KMS-11 (cell line): ENCODE results near the gene ERI3.

Experiments used
- H2AFZ ChIP-seq: fragments of 200-600 bp; sonication (generic); 2 replicates; pipeline ENCODE4 v1.6.1; 2016; ENCODE audit warnings: antibody characterized with exemption, mixed run types, low read depth
- H3K27ac ChIP-seq: fragments of 200-600 bp; sonication (generic); 2 replicates; pipeline ENCODE4 v1.6.1; 2016; ENCODE audit warnings: mild to moderate bottlenecking, mixed run types
- H3K27me3 ChIP-seq: fragments of 200-600 bp; sonication (generic); 2 replicates; pipeline ENCODE4 v1.6.1; 2017; ENCODE audit warnings: mild to moderate bottlenecking, low read depth, mixed run types, moderate library complexity; ENCODE audit not compliant: insufficient read depth
- H3K36me3 ChIP-seq: fragments of 200-600 bp; sonication (generic); 2 replicates; pipeline ENCODE4 v1.6.1; 2017; ENCODE audit warnings: mild to moderate bottlenecking, mixed run types; ENCODE audit not compliant: insufficient read depth
- H3K4me1 ChIP-seq: fragments of 200-600 bp; sonication (generic); 2 replicates; pipeline ENCODE4 v1.6.1; 2016; ENCODE audit warnings: mild to moderate bottlenecking, low read depth, mixed run types; ENCODE audit not compliant: poor library complexity, severe bottlenecking
- H3K4me2 ChIP-seq: fragments of 200-600 bp; sonication (generic); 2 replicates; pipeline ENCODE4 v1.7.0; 2016; ENCODE audit warnings: mild to moderate bottlenecking, mixed run types
- H3K4me3 ChIP-seq: fragments of 200-600 bp; sonication (generic); IDR thresholded peaks from 2 replicates; pipeline ENCODE4 v1.6.1; 2017; ENCODE audit warnings: low read depth, low read length, mixed read lengths; ENCODE audit not compliant: insufficient read depth
- H3K79me2 ChIP-seq: fragments of 200-600 bp; sonication (generic); 2 replicates; pipeline ENCODE4 v1.6.1; 2016; ENCODE audit warnings: low read depth, mixed run types; ENCODE audit not compliant: insufficient read depth
- H3K9ac ChIP-seq: fragments of 200-600 bp; sonication (generic); 2 replicates; pipeline ENCODE4 v1.6.1; 2016; ENCODE audit warnings: mild to moderate bottlenecking, mixed run types
- H4K20me1 ChIP-seq: fragments of 200-600 bp; sonication (generic); 2 replicates; pipeline ENCODE4 v1.6.1; 2016; ENCODE audit warnings: mild to moderate bottlenecking, mixed run types; ENCODE audit not compliant: insufficient read depth
- TF ChIP-seq, protein P1 (sequence below): fragments of 200-600 bp; sonication (generic); conservative IDR thresholded peaks from 2 replicates; pipeline ENCODE4 v1.6.1; 2017; ENCODE audit warnings: low read depth, mild to moderate bottlenecking, antibody characterized with exemption, low read length, moderate library complexity, mixed read lengths

ERI3 gene

DNA sequence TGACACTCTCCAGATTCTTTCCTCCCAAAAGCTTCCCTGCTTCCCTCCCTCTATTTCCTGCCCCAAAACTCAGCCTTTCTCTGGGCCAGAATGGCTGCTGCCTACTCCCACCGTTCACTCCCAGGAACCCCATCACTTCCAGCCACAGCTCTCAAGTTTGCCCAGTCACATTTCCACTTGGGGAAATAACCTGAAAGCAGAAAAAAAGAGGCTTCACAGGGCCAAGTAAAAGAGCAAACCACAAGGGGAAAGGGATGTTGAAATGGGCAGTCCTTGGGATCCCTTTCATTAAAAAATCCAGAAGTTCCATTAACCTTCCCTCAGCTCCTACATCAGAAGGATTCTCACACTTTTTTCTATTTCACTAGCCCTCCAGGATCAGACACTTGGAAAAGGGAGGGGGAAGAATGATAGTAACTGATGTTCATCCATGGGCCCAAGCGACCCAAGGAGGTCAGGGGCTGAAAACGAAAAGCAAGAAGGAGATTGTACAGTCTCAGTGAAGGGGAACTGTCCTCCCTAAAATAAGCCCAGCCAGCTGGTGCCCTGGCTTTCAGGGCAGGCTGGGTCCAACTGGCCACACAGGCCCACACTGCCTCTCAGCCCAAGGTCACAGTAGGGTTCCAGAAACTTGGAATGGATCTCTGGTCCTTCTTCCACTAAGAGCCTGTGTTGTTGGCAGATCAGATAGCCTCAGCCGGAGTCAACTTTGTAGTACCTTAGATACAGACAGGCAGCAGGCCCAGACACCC lies 92.1 kb downstream of the ERI3 start:
- H3K27ac ChIP-seq = no peak overlapping the region
- no peak overlapping the region for H3K9ac ChIP-seq
- H3K79me2 ChIP-seq = no peaks in the 10 kb centered on the region
- H4K20me1 ChIP-seq = no peaks in the 10 kb centered on the region
- no peak overlapping the region for H3K4me3 ChIP-seq
- peaks cover 4% of the 10 kb centered on the region for H3K4me1 ChIP-seq
- no peak overlapping the region for H3K4me2 ChIP-seq
- no peak overlapping the region for H2AFZ ChIP-seq
- H3K27me3 ChIP-seq = no peaks in the 10 kb centered on the region
- no peaks in the 10 kb centered on the region for H3K36me3 ChIP-seq
- TF ChIP-seq, protein P1, sequence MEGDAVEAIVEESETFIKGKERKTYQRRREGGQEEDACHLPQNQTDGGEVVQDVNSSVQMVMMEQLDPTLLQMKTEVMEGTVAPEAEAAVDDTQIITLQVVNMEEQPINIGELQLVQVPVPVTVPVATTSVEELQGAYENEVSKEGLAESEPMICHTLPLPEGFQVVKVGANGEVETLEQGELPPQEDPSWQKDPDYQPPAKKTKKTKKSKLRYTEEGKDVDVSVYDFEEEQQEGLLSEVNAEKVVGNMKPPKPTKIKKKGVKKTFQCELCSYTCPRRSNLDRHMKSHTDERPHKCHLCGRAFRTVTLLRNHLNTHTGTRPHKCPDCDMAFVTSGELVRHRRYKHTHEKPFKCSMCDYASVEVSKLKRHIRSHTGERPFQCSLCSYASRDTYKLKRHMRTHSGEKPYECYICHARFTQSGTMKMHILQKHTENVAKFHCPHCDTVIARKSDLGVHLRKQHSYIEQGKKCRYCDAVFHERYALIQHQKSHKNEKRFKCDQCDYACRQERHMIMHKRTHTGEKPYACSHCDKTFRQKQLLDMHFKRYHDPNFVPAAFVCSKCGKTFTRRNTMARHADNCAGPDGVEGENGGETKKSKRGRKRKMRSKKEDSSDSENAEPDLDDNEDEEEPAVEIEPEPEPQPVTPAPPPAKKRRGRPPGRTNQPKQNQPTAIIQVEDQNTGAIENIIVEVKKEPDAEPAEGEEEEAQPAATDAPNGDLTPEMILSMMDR = no peak

DNA sequence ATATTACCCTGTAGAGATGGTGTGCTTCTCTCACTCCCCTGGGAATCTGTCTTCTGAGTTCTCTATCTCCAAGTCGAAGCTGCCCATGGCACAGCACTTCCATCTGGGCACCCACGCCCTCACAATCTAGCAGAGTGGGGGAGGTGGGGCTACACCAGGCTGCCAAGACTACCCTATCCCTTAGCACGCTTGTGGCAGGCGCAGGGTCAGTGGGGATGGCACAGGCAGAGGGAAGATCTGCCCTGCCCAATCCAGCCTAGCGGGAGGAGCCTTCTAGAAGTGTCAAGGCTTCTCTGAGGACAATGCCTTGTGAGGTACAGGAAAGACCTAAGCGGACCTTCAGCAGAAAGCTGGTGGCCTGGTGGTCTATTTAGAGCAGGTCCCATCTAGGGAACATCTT lies 92.6 kb downstream of the ERI3 start:
- H3K4me2 ChIP-seq = no peak overlapping the region
- TF ChIP-seq, protein P1 = no peak
- no peak overlapping the region for H3K9ac ChIP-seq
- H3K27ac ChIP-seq = no peak overlapping the region
- H4K20me1 ChIP-seq = no peaks in the 10 kb centered on the region
- H2AFZ ChIP-seq = no peak overlapping the region
- no peaks in the 10 kb centered on the region for H3K79me2 ChIP-seq
- peaks cover 4% of the 10 kb centered on the region for H3K4me1 ChIP-seq
- no peak overlapping the region for H3K4me3 ChIP-seq
- no peaks in the 10 kb centered on the region for H3K27me3 ChIP-seq
- no peaks in the 10 kb centered on the region for H3K36me3 ChIP-seq

DNA sequence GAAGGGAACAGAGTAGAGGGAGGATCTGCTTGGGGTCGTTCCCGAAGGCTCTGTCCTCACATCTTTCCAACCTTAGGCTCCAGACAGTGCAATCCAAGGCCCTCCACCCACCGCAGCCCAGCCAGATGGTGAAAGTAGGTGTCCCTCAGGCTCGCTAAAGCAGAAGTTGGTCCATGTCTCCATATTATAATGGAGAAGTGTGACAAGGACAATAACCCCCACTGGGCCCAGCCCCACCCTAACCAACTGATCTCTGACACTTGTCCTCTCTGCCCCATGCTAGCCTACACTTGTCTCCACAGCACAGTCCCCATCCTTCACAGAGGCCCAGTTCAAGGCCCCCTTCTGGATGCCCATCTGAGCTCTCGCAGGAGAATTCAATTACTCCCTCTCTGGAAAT lies 93.1 kb downstream of the ERI3 start:
- H3K36me3 ChIP-seq = no peaks in the 10 kb centered on the region
- no peaks in the 10 kb centered on the region for H4K20me1 ChIP-seq
- no peak overlapping the region for H3K9ac ChIP-seq
- H3K4me3 ChIP-seq = no peak overlapping the region
- H3K27me3 ChIP-seq = no peaks in the 10 kb centered on the region
- H2AFZ ChIP-seq = no peak overlapping the region
- H3K27ac ChIP-seq = no peak overlapping the region
- H3K4me2 ChIP-seq = no peak overlapping the region
- no peaks in the 10 kb centered on the region for H3K79me2 ChIP-seq
- TF ChIP-seq, protein P1 = no peak
- H3K4me1 ChIP-seq = peaks cover 4% of the 10 kb centered on the region

DNA sequence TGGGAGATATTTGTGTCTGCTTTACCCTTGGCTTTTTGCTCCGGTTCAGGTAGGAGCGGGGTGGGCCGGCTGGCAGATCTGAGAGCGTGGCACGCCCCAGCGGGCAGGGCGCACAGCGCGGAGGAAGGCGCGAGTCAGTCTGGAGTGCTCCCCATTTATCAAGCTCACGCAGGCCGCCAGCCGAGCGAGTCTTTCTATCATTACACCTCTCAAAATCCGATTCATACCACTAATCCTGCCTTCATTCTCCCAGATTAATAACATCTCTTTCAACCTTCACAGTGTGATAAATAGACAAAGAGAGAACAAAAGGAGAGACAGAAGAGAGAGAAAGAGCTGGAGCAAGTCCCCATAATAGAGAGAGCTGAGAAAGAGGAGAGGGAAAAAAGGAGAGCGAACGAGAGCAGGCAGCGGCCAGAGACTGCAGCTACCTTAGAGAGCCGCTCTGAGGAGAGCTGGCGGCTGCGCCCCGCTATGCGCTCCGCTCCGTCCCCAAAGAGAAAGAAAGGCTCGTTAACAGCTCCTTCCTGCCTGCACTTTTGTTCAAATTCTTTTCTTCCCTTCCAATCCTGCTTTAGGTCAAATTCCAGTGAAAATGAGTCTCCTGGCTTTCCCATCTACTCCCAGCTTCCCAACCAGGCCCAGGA lies 93.8 kb downstream of the ERI3 start:
- TF ChIP-seq, protein P1 = no peak
- Histone ChIP-seq H3K4me2 (no peak overlapping the region), H3K9ac (no peak overlapping the region), H4K20me1 (no peaks in the 10 kb centered on the region), H3K4me1 (peaks cover 4% of the 10 kb centered on the region), H3K27me3 (no peaks in the 10 kb centered on the region), H2AFZ (no peak overlapping the region), H3K79me2 (no peaks in the 10 kb centered on the region), H3K27ac (no peak overlapping the region), H3K36me3 (no peaks in the 10 kb centered on the region), H3K4me3 (no peak overlapping the region)
